ENCODE results near the gene DDR1.

DNA sequence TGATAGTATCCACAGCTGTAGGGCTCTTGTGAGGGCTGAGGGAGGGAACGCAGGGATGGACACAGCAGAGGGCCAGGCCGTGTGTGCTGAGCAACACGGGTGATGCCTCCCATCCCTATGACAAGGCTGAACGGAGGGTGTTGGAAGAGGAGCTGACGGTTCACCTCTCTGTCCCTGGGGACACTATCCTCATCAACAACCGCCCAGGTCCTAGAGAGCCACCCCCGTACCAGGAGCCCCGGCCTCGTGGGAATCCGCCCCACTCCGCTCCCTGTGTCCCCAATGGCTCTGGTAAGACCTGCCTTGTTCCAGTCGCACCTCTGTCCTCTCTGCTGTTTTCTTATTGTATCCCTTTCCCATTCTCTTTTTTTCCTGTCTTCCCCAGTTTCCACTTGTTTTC lies 10.1 kb downstream of the DDR1 start:
- TF ChIP-seq CTCF (IDR thresholded peaks at IDR 0.05; ENCODE audit: insufficient read depth, low read length, poor library complexity, severe bottlenecking) (no peak), EZH2phosphoT487 (conservative IDR thresholded peaks at IDR 0.05; ENCODE audit: low read length) (no peak)
